HG02678 (cell line): ENCODE measurements around the gene SMIM12.

Experiments
- ATAC-seq: cut with Tn5 transposase; IDR thresholded peaks from one replicate; pipeline ENCODE4 v1.9.1; 2021; ENCODE audit warnings: mild to moderate bottlenecking, moderate library complexity; ENCODE audit not compliant: unreplicated experiment

Gene SMIM12

DNA sequence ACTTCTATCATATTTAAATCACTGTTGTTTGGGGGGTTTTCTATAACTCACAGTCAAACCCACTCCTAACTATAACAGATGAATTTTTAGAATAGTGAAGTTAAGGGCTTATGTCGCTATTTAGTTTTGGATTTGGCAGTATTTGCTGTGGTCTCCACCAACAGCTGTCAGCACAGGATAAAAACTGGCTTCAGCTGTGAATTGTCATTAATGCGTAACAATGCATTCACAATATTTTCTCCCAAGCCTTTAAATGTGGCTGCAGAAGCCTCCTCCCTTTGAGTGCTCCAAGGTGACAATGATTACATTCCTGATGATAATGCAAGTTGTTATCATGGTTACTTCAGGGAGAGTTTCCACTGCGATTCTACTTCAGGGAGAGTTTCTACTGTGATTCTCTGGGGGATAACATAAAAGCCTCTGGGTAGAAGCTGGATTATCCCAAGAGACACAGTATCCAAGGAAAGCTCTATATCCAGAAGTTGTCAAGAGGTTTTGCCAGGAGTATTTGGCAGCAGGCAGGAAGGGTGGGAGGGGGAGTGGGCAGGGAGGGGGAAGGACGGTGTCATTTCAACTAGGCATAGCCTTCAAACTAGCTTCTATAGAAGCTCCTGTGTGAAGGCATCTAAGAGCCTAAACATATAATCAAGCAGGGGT, 14.9 kb upstream of the SMIM12 start:
- ATAC-seq = no peak

DNA sequence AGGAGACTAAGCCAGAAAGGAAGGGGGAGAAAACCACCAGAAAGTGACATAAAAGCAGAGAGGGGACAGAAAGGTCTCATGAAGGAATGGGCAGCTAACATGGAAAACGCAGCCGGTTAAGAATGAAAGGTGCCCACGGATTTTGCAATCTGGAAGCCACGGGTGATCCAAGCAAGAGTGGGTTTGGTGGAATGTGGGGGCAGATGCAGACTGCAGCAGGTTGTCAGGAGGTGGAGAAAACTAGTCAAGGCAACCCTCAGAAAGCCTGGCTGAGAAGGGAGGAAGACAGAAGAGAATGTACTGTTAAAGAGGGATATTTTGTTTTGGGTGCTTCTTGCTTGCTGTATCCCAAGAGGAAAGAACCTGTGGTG, 12.6 kb upstream of the SMIM12 start:
- ATAC-seq = no peak

DNA sequence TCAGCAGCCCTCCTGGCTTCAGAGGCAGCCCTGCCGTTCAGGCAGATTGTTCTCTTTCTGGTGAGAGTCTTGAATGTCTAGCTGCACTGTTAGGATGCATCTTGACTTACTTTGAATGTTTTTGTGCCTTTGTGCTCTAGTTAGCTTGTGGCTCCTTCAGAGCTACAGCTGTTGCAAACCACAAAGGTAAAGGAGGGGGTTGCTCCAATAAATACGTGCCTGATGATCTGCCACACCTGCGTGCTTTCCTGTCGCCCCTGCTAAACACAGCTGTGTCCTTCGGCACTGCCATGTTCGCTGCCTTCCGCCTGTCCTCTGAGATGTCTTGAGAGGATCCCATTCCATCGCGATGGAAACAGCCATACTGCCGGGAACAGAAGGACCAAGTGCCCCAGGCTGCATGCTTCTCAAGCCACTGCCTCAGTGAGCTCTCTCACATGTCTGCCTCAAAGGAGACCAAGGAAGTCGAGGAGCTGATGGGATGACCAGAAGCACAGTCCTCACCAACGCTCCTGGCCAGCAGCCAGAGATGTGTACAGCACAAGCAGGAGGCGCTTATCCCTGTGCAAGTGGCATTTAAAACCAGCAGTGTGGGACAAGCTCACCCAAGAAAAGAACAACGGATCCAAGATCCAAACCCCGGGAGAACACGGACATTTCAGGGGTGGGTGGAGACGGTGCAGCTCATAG, 12.0 kb upstream of the SMIM12 start:
- no peak for ATAC-seq

DNA sequence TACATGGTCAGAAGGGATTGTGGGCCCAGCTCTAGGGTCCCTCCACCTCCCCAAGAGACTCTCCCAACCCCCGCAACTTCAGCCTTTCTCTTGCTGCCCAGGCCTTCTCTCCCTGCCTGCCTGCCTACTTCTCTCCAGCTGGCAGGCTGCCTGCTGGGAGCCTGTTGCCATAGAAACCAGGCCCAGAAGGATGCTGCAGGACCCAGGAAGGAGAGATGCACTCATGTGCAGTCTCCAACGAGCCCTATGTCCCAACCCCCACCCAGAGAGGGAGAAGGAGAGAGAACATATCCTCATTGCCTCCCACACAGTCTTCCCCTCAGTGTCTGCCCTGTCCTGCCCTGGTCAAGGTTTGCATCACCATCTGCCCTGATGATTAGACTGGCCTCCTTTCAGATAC, 10.8 kb upstream of the SMIM12 start:
- ATAC-seq = no peak

DNA sequence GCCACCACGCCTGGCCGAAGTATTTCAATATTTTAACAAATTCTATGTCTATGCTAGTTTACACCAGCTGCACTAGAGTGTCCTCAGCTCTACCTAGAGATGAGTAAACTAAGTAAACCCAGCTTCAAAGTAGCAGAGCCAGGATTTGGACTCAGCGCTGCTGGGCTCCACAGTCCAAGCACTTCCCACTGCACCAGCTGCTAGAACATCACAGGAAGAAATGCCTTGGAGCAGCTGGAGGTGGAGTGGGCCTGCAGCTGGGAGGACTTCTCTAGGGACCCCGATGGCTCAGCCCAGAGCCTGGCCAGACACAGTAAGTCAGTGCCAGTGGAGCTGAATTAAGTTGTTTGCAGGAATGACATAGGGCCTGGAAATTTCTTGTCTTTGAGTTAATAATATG, 10.2 kb upstream of the SMIM12 start:
- no peak for ATAC-seq

DNA sequence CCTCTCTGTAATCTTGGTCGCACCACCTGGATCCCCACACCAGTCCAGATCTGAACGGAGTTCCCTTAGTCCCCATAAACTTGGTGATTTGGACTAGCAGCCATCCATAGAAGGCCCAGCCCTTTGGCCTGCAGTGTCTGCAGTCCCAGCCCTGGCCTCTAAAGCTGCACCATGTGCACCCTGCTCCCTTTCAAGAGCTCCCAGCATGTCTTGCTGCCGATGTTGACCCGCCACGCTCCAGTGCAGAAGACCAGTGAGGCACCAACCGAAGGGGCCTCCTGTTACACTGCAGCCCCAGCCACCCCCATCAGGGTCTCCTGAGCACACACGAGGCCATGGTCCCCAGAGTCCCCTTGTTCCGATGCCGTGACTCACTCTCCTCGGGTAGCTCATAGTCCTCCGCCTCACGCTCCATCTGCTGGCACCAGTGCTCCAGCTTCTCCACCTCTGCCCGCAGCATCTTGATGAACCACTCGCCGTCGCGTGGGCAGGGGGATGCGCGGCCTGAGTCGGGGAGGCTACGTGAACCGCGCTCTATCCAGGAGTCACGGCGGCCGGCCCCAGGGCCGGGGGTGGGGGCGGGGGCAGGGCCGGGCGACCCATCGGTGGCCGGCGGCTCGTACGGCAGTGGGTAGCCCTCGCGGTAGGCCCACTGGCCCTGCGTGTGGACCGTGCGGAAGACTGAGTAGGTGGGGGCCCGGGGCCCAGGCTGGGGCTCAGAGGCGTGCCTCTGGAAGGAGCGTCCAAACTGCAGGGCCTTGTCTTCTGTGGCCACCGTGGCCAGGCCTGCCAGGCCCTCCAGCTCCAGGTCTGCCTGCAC, 8.9 kb upstream of the SMIM12 start:
- ATAC-seq = no peak

DNA sequence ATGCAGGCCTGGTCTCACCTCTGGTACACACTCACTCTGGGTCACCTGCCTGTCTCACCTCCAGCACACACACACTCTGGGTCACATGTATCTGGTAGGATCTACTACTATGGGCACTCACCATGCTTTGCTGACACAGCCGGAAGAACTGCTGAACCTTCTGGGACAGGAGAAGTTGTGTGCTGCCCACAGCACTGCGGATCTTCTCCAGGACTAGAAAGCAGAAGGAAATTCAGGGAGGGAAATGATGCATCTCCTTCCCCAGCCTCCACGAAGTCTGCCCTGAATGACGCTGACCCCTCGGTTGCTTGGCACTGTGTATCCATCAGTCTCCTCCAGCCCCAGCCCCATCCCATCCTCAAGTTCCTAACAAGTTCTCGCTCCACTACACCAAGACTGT, 7.9 kb upstream of the SMIM12 start:
- ATAC-seq = no peak

DNA sequence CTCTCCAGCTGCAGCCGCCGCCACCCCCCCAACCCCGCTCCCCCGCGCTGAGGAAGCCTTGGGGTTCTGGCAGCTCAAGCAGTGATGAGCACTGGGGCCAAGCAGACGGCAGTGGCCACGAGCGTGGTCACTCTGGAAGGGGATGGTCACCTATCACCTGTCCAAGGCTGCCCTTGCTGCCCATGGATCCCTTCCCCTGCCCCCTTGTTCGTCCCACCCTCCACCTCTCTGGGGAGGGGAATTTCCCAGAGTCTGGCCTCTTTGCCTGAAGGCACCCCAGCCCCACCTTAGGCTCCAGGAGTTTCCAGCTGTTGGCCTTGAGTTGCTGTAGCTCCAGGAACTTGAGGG, 7.2 kb upstream of the SMIM12 start:
- no peak for ATAC-seq

DNA sequence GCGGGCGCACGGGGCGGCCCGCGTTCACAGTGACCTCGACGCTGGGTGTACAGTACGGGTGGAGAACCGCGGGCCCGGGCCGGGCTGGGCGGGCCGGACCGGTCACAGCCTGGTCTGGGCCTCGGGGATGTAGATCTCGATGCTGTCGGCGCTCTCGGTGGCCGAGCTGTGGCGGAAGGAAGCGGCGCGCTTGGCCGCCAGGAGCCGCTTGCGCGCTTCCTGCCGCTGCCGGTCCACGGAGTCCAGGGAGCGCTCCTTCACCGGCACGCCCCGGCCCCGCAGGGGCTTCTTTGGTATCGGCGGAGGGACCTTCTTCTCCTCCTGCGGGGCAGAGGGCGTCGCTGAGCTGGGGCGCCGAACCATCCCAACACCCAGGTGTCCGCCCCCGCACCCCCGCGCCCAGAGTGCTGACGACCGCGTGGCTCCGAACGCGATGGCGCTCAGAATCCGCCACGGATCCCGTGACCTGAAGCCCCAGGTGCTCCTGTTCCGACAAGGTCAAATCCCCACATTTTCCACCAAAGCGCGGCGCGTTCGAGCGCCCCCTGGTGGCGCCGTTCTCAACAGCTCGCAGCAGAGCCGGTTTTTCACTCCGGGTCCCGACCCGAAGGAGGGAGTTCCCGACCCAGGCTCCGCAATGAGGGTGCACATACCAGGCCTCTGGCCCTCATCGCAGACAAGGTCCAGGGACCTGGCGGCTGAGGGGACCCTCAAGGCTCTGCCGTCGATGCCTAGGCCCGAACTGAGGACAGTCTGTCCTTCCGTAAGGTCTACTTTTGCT, 6.6 kb upstream of the SMIM12 start:
- ATAC-seq = peak; percentile 73

DNA sequence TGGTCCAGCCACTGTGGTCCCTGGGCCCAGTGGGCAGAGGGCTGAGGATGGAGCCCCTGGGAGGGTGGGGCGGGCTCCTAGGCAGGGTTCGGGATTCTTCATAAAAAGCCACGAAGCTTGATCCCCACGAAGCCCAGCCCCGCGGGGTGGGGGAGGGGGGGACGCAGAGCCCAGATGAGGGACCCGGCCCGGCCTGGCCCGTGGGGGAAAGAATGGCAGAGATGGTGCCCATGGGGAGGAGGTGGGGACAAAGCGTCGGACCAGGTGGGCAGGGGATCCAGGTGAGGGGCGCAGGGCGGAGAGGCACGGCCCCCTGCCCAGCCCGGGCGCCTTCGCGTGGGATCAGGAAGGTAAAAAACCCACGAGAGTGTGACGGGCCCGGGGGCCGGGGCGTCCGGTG, 6.0 kb upstream of the SMIM12 start:
- ATAC-seq = no peak

DNA sequence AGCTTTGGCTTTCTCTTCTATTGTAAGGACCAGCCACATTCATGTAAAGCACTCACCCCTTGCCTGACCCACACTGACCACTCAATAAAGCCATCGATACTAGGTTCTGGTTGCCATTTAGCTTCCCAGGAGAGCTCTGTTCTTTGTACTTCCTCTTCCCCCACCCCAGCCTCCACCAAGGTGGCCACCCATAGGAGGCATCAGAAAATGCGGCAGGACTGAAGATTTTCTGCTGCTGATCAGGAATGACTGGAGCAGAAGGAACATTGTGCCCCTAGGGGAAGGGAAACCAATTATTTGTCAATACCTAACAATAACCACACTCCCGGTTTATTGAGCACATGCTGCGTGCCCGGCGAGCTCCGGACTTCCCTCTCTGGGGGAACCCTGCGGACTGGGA, 5.2 kb upstream of the SMIM12 start:
- ATAC-seq = no peak

DNA sequence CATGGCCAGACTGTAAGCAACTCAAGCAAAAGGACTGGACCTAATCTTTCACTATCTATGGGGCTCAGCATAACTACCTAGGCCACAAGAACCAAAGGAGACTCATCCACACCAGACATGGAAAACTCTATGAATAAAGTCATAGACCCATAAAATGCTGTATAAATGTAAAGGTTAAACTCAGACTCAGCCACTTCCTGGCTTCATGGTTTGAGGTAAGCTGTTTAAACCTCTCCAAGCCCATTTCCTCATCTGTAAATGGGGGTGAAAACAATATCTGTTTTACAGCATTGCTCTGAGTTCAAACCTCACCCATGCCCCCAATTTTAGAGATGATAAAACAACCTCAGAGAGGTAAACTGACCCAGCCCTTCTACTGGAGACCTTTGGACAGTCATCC, 4.0 kb upstream of the SMIM12 start:
- ATAC-seq = no peak

DNA sequence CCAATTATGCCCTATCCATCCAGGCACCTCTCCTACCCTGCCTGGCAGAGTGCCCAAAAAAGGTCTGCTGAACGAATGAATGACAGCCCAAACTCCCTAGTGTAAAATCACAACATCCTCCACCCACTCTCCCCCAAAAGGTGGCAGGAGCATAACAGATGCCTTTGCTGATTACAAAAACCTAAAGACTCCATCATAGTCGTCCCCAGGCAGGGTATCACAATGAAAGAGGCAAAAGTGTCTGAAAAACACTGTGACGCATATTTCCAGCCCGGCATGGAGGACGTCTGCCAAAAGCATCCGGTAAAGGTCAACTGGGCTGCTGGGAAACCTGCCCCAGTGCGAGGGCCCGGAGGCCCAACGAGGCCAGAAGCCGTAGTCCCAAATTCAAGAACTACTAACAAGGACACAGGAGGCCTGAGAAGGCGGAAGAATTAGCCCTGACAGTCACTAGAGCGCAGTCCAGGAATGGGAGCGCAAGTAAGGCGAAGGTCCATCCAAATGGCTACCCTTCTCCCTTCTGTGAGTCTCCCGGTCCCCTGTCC, 576 bp downstream of the SMIM12 start:
- peak; percentile 1 for ATAC-seq

DNA sequence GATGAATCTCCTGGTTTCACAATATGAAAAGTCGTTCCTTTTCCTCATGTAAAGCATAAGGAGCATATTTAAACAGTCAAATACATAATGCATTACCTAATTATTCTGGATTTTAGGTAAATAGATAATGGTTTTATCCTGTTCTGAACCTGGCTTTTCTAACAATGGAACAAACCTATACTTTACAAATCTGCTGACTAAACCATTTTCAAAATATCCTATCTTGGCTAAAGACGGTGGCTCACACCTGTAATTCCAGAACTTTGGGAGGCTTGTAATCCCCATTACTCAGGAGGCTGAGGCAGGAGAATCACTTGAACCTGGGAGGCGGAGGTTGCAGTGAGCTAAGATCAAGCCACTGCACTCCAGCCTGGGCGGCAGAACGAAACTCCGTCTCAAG, 2.9 kb downstream of the SMIM12 start:
- ATAC-seq = no peak

DNA sequence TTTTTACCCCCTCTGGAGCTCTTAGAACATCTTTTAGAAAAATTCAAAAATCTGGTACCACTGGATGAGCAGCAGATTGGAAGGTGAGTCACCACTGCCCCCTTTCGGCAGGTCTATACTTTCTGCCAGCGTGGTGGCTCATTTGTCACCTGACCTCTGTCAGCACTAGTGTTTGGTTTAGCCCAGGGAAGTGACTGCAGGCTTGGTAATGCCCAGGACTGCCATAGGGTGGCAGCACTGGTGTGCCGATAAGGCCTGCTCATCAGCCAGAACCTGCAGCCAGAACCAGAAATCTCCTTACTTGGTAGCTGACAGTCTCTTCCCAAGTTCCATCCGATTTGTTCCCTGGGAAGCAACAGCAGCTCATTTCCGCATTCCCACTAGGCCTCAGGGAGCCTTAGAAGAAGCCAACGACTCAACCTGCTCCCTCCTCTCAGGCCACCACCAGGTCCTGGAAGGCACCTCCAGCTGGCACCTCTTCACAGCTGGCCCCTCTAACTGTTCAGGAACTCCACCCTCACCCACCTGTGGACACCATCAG, 6.8 kb downstream of the SMIM12 start:
- peak; percentile 97 for ATAC-seq

DNA sequence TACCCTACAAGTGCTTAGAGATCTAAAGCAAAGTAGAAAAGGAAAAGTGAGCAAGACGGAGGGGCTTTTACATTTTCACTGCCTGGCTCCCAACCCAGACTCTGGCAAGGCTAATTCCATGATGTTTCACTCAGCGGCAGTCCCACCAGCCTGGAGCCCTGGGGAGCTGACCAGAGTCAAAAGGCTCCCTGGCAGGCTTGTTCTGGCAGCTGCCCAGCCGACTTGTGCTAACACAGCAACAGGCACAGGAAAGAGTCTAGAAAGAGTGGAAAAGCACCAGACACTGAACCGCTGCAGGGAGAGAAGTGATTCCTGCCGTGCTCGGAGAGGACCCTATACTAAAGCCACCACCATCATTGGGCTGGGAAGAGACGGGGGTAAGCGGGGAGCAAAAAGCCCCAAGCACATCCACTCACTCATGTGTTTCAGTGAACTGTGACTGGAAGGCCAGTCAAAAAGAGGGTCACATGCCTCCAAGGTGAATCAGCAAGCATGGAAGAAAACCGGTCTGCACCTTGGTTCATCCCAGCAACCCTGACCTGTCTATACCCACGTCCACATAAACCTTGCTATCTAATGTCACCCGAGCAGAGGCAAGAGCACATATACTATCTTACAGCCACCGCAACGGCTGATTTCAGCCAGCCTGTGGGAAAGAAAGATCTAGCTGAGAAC, 8.0 kb downstream of the SMIM12 start:
- no peak for ATAC-seq

DNA sequence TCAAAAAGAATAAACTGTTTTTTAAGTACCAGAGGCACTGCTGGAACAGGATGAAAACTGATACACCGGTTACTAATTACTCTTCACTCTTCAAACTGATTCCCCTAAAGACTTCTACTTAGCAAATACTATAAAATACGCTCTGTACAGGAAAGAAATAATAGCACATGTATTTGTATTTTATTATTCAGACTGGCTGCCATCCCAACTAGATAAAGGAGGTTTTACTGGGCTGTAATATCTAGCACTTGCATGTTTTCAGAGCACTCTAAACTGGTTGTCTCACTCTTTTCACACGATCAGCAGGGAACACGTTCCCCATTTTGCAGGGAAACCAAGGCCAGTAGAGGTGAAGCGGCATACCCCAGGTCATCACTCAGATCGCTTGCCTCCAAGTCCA, 9.2 kb downstream of the SMIM12 start:
- no peak for ATAC-seq

DNA sequence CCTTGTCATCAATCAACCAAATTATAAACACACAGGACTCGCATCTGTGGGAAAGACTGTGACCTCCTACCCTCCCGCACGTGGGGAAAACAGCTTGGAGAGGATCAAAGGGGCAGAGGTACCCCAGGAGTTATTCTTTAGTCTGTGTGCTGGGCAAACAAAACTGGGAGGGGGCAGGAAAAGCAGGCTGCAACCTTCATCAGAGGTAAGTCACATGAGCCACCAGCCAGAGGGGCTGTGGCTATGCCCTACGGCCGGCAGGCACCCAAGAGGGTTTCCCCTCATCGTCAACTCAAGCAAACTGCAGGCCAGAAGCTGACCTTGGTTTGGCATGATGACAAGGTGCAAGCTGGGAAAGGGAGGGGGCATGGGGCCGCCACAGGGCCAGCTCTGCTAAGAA, 12.5 kb downstream of the SMIM12 start:
- ATAC-seq = no peak

DNA sequence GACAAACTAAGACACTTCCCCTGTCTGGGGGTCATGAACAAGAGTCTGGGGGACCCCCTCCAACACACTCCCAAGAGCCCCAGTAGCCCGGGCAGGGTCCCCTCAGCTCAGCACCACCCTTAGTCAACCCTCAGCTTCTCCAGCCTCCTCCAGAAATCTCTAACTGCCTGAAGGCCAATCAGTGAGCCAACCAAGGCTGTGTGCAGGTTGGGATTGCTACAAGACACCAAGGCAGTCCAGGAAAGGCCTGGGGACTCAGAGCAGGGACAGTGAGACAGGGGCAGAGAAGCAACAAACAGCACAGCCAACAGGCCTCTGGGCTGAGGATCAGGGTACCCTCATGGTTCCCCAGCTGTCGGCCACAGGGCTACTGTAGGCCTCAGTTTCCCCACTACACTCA, 13.3 kb downstream of the SMIM12 start:
- no peak for ATAC-seq

DNA sequence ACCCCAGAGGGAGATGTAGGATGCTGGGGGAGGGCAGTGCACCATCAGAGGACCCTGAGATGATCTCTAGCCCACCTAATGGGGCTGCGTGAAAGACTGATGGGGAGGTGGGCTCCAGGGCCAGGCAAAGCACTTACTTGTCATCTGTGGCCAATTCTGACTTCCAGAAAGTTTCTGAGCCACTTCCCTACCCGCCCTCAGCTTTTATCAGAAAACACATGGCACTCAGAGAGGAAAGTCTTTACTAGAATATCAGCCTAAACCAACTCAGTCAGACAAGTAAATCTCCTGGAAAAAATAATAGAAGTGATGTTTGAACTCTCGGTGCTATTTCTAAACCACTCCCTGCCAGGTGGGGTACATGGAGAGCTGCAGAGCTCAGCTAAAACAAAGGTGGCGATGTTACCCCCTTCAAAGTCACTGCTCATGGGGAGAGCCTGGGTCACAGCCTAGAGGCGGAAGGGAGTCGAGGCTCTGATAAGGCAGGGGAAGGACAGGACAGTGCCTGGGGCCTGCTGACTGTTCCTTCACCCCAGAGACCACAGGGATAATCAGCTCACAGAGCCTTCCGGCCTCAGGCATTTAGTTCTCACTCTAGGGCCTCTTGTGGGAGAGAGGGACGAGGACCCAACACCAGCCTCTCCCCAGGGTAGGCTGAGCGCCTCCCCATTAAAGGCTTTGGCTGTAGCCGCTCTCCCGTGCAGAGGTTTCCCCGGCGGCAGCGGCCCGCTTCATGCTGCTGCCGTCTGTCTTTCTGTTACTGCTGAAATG, 14.2 kb downstream of the SMIM12 start:
- ATAC-seq = no peak
